GM23248 (cell line): ENCODE data around the gene KAZALD1. TPM values are rescaled to one million over a fixed set of nuclear protein-coding genes. Genes with fewer than 3 reads are reported as not detected.
A peak's percentile ranks its signal among the peaks of the same experiment; 100 is the strongest.
"Not testable (repeated sequence)": the region's sequence is repeated elsewhere in the genome, so short reads cannot be mapped to it uniquely, and the experiment has no call there.

Experiments used
- DNase-seq: peaks from one replicate; pipeline ENCODE4 v3.0.0-alpha.2; 2015
- H2AFZ ChIP-seq: fragments of 200-600 bp; sonication (generic); 2 replicates; pipeline ENCODE4 v1.6.1; 2016; ENCODE audit warnings: antibody characterized with exemption
- H3F3A ChIP-seq: fragments of 200-600 bp; sonication (generic); 2 replicates; pipeline ENCODE4 v1.6.1; 2016; ENCODE audit warnings: mild to moderate bottlenecking, antibody characterized with exemption, mixed run types; ENCODE audit not compliant: insufficient read depth
- H3K27ac ChIP-seq: fragments of 200-600 bp; sonication (generic); 2 replicates; pipeline ENCODE4 v1.5.1; 2016; ENCODE audit warnings: mild to moderate bottlenecking
- H3K27me3 ChIP-seq: fragments of 200-600 bp; sonication (generic); replicated peaks from 2 replicates; pipeline ENCODE4 v1.6.1; 2016; ENCODE audit warnings: mild to moderate bottlenecking; ENCODE audit not compliant: insufficient read depth
- H3K36me3 ChIP-seq: fragments of 200-600 bp; sonication (generic); 2 replicates; pipeline ENCODE4 v1.6.1; 2016; ENCODE audit warnings: low read depth, mild to moderate bottlenecking
- H3K4me1 ChIP-seq: fragments of 200-600 bp; sonication (generic); 2 replicates; pipeline ENCODE4 v1.6.1; 2016; ENCODE audit warnings: mild to moderate bottlenecking; ENCODE audit not compliant: insufficient read depth
- H3K4me2 ChIP-seq: fragments of 200-600 bp; sonication (generic); one replicate; pipeline ENCODE4 v1.6.1; 2016; ENCODE audit warnings: mild to moderate bottlenecking; ENCODE audit not compliant: unreplicated experiment
- H3K4me3 ChIP-seq: fragments of 200-600 bp; sonication (generic); 2 replicates; pipeline ENCODE4 v1.5.1; 2016; ENCODE audit warnings: mild to moderate bottlenecking
- H3K79me2 ChIP-seq: fragments of 200-600 bp; sonication (generic); 2 replicates; pipeline ENCODE4 v1.6.1; 2016; ENCODE audit warnings: mild to moderate bottlenecking; ENCODE audit not compliant: insufficient read depth
- H3K9ac ChIP-seq: fragments of 200-600 bp; sonication (generic); 2 replicates; pipeline ENCODE4 v1.6.1; 2016; ENCODE audit warnings: mild to moderate bottlenecking
- H3K9me2 ChIP-seq: fragments of 200-600 bp; sonication (generic); 2 replicates; pipeline ENCODE4 v1.6.1; 2016; ENCODE audit warnings: mixed run types, mild to moderate bottlenecking, moderate library complexity; ENCODE audit not compliant: insufficient read depth
- H3K9me3 ChIP-seq: fragments of 200-600 bp; sonication (generic); one replicate; pipeline ENCODE4 v1.6.1; 2017; ENCODE audit warnings: low read depth
- H4K20me1 ChIP-seq: fragments of 200-600 bp; sonication (generic); 2 replicates; pipeline ENCODE4 v1.6.0; 2016; ENCODE audit not compliant: insufficient read depth
- EZH2 ChIP-seq: fragments of 200-600 bp; sonication (generic); IDR thresholded peaks from 2 replicates; pipeline ENCODE4 v1.6.1; 2018; ENCODE audit warnings: antibody characterized with exemption, mild to moderate bottlenecking; ENCODE audit not compliant: insufficient read depth, poor library complexity, severe bottlenecking
- EZH2phosphoT487 ChIP-seq: fragments of 200-600 bp; sonication (generic); IDR thresholded peaks from 2 replicates; pipeline ENCODE4 v1.6.1; 2018; ENCODE audit warnings: antibody characterized with exemption, moderate library complexity, mild to moderate bottlenecking, low read depth; ENCODE audit not compliant: insufficient read depth
- WGBS, 2 experiments: methylation state at CpG; one replicate each; pipeline ENCODE4 v1.1.6; 2015 to 2017; ENCODE audit warnings: low lambda C conversion rate in 2 of 2, low coverage in 1 of 2; ENCODE audit errors: missing lambda C conversion rate in 2 of 2; 5-methylcytosine and 5-hydroxymethylcytosine counted together
- in situ Hi-C: fragments of 300-500 bp; cut with MboI; formaldehyde crosslinking; loops from 2 replicates; pipeline ENCODE4 v1.15.0; 2020
- polyA plus RNA-seq: library from polyadenylated mRNA; unstranded; fragments of >200 nt; fragmentation: Nextera tagmentation; extraction: Ambion mirVana; gene quantifications from 2 replicates; pipeline ENCODE4 v1.2.1, GENCODE V29; 2016
- total RNA-seq: library from RNA; depleted of rRNA; stranded (reverse); fragments of >200 nt; shearing (Covaris generic); gene quantifications from 2 replicates; pipeline ENCODE4 v1.2.3, GENCODE V29; 2014

KAZALD1 gene
- total and polyA plus RNA-seq, 2 experiments from 2014 or later, result 34.4 to 62.6 TPM

DNA sequence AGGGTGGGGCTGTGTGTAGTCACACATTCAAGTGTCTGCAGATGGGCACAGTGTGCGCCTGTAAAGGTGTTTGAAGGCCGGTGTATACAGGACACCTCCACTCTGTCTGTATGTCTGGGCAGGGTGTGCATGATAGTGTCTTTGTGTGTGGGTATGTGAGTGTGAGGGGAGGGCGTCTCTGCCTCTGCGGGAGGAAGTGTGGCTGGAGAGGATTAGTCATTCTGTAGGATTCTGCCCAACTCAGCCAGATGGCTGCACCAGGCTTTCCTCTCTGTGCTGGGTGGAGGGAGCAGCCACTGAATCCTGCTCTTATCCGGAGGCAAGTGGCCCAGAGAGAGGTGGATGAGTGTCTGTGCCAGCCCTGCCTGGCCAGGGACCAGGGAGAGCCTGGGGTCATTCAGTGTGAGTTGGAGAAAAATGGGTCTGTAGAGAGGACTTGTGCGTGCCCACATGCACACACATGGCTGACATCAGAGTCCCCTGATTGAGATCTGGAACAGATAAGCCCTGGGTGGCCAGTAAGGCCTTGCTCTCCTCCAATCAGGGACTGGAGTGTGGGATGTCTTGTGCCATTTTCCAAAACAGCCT lies 29.1 kb upstream of the KAZALD1 start:
- WGBS, 2 experiments, result 0 to 3% methylated on average over 6 of the region's 6 CpGs
- in situ Hi-C loops, result no loop called here
- TF ChIP-seq EZH2phosphoT487 (no peak), EZH2 (no peak)

DNA sequence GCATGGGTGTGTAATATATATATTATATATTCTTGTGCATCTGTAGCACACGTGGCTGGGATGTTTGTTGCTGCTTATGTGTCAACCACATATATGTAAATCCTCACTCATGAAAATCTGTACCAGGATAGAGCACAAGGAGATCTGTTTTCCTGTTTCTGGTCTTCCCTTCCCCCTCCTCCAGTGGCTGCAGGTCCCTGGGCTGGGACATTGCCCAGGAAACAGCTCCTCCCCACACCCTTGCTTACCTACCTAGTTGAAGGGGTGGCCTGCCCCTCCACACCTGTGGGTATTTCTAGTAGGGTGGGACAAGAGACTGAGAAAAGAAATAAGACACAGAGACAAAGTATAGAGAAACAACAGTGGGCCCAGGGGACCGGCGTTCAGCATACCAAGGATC lies 28.5 kb upstream of the KAZALD1 start:
- H3K4me1 ChIP-seq, result peaks cover 12% of the 10 kb centered on the region
- H3K79me2 ChIP-seq, result peaks cover 40% of the 10 kb centered on the region
- H3K36me3 ChIP-seq, result peaks cover 34% of the 10 kb centered on the region
- H3F3A ChIP-seq, result peaks cover 17% of the 10 kb centered on the region
- peak overlapping the region; percentile 97 for H3K9ac ChIP-seq
- TF ChIP-seq EZH2, result no peak
- no peak for TF ChIP-seq EZH2phosphoT487
- no peaks in the 10 kb centered on the region for H3K27me3 ChIP-seq
- peak overlapping the region; percentile 96 for H3K4me2 ChIP-seq
- H3K9me2 ChIP-seq, result no peaks in the 10 kb centered on the region
- no peaks in the 10 kb centered on the region for H3K9me3 ChIP-seq
- WGBS, 2 experiments, result 43 to 47% methylated on average over 3 of the region's 3 CpGs
- H2AFZ ChIP-seq, result no peak overlapping the region
- H3K4me3 ChIP-seq, result peak overlapping the region; percentile 82
- no peak for DNase-seq
- H4K20me1 ChIP-seq, result no peaks in the 10 kb centered on the region
- in situ Hi-C loops, result no loop called here
- H3K27ac ChIP-seq, result peak overlapping the region; percentile 99

More for the DNA sequence above, 29.1 kb upstream of the KAZALD1 start:
- Histone ChIP-seq H3K4me1 (peaks cover 12% of the 10 kb centered on the region), H3K27me3 (no peaks in the 10 kb centered on the region), H3K4me3 (peak overlapping the region; percentile 82), H3K36me3 (peaks cover 28% of the 10 kb centered on the region), H3K79me2 (peaks cover 40% of the 10 kb centered on the region), H3F3A (peaks cover 12% of the 10 kb centered on the region), H4K20me1 (no peaks in the 10 kb centered on the region), H3K27ac (peak overlapping the region; percentile 99), H2AFZ (peak overlapping the region; percentile 84), H3K9ac (peak overlapping the region; percentile 97), H3K4me2 (peak overlapping the region; percentile 96), H3K9me2 (no peaks in the 10 kb centered on the region), H3K9me3 (no peaks in the 10 kb centered on the region)
- DNase-seq, result peak; percentile 94

DNA sequence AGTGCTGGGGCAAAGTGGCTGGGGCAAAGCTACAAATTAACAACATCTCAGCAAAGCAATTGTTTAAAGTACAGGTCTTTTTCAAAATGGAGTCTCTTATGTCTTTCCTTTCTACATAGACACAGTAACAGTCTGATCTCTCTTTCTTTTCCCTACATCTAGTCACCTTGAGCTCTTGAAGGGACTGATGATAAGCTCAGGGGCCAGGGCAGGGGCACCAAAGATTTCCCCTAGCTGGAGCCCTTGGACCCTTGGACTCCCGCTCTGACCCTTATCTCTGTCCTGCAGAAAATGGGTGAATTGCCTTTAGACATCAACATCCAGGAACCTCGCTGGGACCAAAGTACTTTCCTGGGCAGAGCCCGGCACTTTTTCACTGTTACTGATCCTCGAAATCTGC lies 27.4 kb upstream of the KAZALD1 start:
- H3K9ac ChIP-seq, in situ Hi-C loops, H3K9me2 ChIP-seq, H3K27ac ChIP-seq, H3K9me3 ChIP-seq, DNase-seq, H2AFZ ChIP-seq, H3K4me3 ChIP-seq, H4K20me1 ChIP-seq, H3K4me2 ChIP-seq, H3K27me3 ChIP-seq: not testable (repeated sequence)
- H3K4me1 ChIP-seq, result peaks cover 12% of the 10 kb centered on the region
- H3K79me2 ChIP-seq, result peaks cover 40% of the 10 kb centered on the region
- peaks cover 35% of the 10 kb centered on the region for H3K36me3 ChIP-seq
- 98 to 99% methylated on average over 4 of the region's 4 CpGs for WGBS, 2 experiments
- H3F3A ChIP-seq, result peaks cover 23% of the 10 kb centered on the region

DNA sequence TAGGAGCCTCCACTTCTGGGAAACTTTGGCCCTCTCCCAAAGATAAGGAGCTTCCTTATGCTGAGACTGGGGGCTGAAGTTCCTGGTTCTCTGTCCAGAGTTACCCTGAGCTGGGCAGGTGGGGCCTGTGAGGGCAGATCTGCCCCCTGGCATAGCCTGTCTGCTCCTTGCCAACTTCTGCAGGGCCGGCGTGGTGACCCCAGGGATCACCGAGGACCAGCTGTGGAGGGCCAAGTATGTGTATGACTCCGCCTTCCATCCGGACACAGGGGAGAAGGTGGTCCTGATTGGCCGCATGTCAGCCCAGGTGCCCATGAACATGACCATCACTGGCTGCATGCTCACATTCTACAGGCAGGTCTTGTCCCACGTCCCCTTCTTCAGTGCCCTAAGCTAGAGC lies 26.5 kb upstream of the KAZALD1 start:
- Histone ChIP-seq H3K36me3 (peaks cover 35% of the 10 kb centered on the region), H3K4me2 (no peak overlapping the region), H4K20me1 (no peaks in the 10 kb centered on the region), H3K79me2 (peaks cover 40% of the 10 kb centered on the region), H3K9ac (no peak overlapping the region), H2AFZ (no peak overlapping the region), H3K27ac (no peak overlapping the region), H3K4me1 (peaks cover 12% of the 10 kb centered on the region), H3K9me2 (no peaks in the 10 kb centered on the region), H3K4me3 (no peak overlapping the region), H3F3A (peaks cover 23% of the 10 kb centered on the region), H3K9me3 (no peaks in the 10 kb centered on the region), H3K27me3 (no peaks in the 10 kb centered on the region)
- no peak for DNase-seq
- in situ Hi-C loops, result no loop called here
- WGBS, 2 experiments, result 89 to 93% methylated on average over 7 of the region's 7 CpGs
- TF ChIP-seq EZH2phosphoT487, result no peak
- TF ChIP-seq EZH2, result no peak
